GM18861 (cell line): ENCODE measurements around the gene KIF1B.
A peak's percentile ranks its signal among the peaks of the same experiment; 100 is the strongest.

Source experiments
- ATAC-seq: cut with Tn5 transposase; IDR thresholded peaks from one replicate; pipeline ENCODE4 v1.9.1; 2021; ENCODE audit not compliant: unreplicated experiment

The KIF1B gene

GRCh38 chr1:10209905-10210810, at the start of gene KIF1B:
Gene KIF1B (plus strand): TSS chr1:10210570. CDS start chr1:10232329, 21,759 bp downstream.
- ATAC-seq, result peak; percentile 97

GRCh38 chr1:10160907-10161490, 49.4 kb upstream of the KIF1B start:
- no peak for ATAC-seq

GRCh38 chr1:10161541-10162290, 48.7 kb upstream of the KIF1B start:
- no peak for ATAC-seq

GRCh38 chr1:10168912-10169514, 41.4 kb upstream of the KIF1B start:
- ATAC-seq, result no peak

GRCh38 chr1:10170239-10170574, 40.2 kb upstream of the KIF1B start:
- ATAC-seq, result peak; percentile 49

- no peak for ATAC-seq
Measured at GRCh38 chr1:10171105-10171767, 39.1 kb upstream of the KIF1B start.

GRCh38 chr1:10171995-10172669, 38.2 kb upstream of the KIF1B start:
- no peak for ATAC-seq

- ATAC-seq, result no peak
Measured at GRCh38 chr1:10173582-10173981, 36.8 kb upstream of the KIF1B start.

GRCh38 chr1:10177876-10178275, 32.5 kb upstream of the KIF1B start:
- no peak for ATAC-seq

- no peak for ATAC-seq
Measured at GRCh38 chr1:10178597-10179405, 31.6 kb upstream of the KIF1B start.

GRCh38 chr1:10179406-10180091, 30.8 kb upstream of the KIF1B start:
- ATAC-seq, result no peak

GRCh38 chr1:10181154-10181553, 29.2 kb upstream of the KIF1B start:
- no peak for ATAC-seq

- ATAC-seq, result no peak
Measured at GRCh38 chr1:10185759-10186158, 24.6 kb upstream of the KIF1B start.

- ATAC-seq, result no peak
Measured at GRCh38 chr1:10186331-10187025, 23.9 kb upstream of the KIF1B start.

- ATAC-seq, result no peak
Measured at GRCh38 chr1:10187026-10187334, 23.4 kb upstream of the KIF1B start.

- ATAC-seq, result no peak
Measured at GRCh38 chr1:10188133-10188650, 22.2 kb upstream of the KIF1B start.

GRCh38 chr1:10189659-10190058, 20.7 kb upstream of the KIF1B start:
- no peak for ATAC-seq

GRCh38 chr1:10192263-10192662, 18.1 kb upstream of the KIF1B start:
- ATAC-seq, result no peak
